GM19372 (cell line): ENCODE measurements around the gene HTR1B.

Source experiments
- ATAC-seq: cut with Tn5 transposase; IDR thresholded peaks from one replicate; pipeline ENCODE4 v1.9.1; 2021; ENCODE audit warnings: mild to moderate bottlenecking, low read depth, moderate library complexity; ENCODE audit not compliant: unreplicated experiment

The HTR1B gene

DNA sequence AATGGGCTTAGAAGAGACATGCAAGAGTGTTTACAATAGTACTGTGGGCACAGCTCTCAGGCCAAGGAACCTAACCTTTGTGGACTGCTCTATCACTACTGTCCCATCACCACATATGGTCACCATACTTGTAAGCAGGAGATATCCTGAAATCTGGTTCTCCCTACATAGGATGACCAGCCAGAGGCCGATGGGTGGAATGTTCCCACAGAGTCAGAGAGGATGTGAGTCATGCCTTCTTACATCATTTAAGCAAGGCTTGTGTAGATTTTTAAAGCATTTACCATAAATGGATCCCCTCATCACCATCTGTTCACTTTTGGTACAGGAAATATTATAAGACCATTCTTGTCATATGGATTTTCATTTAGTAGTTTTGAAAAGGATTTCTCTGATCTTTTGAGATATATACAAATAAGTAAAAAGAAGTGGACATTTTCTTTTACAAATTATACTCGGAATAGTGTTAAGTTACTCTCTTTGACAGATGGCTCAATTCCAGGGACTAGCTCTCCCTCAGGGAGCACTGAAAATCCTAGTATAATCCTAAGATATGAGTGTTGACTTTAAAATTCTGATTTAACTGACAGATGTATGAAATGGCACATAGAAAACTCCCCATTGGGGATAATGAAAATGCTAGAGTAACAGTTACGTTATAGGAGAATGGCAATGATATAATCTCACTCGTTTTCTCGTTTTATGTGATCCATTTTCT lies 6.6 kb downstream of the HTR1B start:
- no peak for ATAC-seq

DNA sequence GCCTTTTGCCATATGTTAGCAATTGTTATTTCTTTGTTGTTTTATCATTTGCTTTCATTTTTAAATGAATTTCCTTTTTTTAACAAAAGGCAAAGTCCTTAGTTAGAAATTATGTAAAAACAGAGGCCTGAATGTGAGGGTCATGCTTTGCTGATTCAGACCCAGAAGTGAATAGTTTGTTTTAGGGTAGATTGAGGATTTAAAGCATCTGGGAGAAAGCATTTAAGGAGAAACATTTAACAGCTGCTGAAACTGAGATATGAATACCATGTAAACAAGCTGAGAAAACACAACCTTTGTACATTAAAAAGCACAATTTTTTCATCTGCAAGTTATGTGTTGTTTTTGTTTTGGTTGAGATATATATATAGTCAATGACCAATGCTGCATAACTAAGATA lies 8.0 kb downstream of the HTR1B start:
- no peak for ATAC-seq

DNA sequence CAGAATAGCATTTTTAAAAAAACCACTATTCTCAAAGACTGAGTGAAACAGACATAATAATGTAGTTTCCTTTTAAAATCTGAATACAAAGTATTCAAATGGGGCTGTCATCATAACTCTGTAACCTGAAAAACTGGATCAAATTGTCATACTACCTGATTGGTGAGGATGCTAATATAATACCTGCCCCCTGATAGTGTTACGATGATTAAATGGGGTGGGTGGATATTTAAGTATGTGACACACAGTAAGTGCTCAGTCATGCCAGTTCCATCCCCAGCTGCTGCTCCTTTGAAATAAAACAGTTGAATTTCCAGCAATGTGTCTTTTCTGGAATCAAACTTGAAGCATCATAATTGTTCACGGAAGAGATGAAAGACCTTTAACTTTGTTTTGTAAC lies 8.9 kb downstream of the HTR1B start:
- ATAC-seq: no peak

DNA sequence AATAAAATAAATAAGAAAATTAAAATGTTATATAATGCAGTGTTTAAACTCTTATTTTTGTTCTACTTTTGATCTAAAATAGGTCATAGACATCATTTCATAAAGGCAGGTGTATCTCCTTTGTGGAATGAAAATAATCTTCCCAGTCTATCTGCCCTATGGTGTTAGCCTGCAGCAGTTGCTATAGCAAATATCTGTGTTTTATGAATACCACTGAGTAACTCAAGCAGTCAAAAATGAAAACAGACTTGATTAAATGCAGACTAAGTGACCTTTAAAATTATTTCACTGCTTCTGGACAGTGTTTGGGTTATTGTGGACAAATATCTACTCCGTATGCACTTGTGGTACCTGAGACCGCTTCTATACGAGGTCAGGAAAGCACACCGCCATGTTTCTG lies 11.8 kb downstream of the HTR1B start:
- ATAC-seq: no peak

DNA sequence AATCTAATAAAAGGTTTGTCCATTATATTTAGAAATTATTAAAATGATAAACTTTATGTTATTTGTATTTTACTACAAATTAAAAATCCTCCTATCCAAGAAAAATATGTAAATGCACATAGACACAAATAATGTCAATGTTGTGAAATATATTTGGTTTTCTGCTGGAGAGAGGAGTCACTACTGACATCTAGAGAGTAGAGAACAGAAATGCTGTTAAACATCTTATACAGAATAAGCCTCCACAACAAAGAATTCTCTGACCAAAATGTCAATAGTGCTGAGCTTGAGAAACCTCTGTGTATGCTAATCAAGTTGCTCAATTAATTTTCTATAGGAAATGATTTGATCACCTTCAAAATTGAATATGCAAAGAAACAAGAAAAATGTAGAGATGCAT lies 12.4 kb downstream of the HTR1B start:
- no peak for ATAC-seq

DNA sequence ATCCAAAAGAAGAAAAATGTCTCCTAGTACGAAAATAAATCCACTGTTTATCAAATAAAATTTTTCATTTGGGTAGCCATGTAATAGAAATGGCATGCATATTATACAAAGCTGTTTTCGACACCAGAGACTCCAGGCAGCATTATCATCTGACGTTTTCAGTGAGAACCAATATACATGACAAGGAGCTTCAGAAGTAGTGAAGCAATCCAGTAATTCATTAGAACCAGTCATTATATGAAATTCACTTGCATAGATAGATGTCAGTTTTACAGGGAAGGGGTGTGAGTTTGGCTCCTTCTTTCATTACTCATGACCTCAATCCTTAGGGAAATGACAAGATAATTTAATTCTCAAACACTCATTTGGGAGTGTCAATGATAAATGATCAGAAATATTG lies 14.7 kb downstream of the HTR1B start:
- ATAC-seq: no peak

DNA sequence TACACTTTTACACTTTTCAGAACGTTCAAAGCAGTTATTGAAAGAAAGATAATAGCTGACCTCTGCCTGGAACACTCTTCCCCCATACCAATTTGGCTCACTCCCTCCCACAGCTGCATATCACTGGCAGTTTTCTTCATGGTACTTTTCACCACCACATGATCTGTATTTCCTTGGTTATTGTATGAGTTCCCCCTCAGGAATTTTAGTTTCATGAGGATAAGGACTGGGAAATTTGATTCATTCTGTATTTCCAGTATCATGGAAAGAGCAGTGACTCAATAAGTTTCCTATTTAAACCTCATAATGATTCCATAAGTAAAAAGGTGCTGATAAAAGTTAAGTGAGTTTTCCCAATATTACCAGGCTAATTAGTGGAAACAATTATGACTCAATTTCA lies 16.0 kb downstream of the HTR1B start:
- ATAC-seq: no peak

DNA sequence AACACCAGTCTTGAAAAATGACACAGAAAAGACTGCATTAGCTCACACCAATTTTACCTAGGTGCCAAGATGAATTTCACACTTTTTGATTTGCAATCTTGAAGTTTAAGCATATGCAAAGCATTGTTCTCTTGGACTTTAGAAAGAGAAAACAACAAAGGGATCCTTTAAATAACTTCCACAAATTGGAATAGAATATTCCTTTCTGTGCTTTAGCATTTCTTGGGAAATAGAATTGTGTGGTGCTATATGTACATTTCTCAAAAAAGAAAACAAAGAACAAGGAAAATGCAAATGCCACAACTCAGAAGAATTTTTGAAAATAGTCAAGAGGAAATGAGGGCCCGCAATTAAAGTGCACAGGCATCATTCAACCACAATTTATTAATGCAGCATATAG lies 17.0 kb downstream of the HTR1B start:
- no peak for ATAC-seq

DNA sequence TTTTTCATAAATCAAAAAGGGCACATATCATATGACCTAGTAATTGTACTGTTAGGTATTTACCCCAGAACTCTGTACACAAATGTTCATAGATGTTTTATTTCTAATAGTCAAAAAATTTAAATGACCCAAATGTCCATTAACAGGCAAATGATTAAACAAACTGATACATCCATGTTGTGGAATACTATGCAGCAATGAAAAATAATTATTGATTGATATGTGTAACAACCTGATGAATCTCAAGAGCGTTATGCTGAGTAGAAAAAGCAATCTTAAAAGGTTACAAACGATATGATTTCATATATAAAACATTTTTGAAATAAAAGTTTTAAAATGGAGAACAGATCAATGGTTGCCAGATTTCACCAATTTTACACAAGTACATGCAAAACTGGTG lies 18.1 kb downstream of the HTR1B start:
- no peak for ATAC-seq

DNA sequence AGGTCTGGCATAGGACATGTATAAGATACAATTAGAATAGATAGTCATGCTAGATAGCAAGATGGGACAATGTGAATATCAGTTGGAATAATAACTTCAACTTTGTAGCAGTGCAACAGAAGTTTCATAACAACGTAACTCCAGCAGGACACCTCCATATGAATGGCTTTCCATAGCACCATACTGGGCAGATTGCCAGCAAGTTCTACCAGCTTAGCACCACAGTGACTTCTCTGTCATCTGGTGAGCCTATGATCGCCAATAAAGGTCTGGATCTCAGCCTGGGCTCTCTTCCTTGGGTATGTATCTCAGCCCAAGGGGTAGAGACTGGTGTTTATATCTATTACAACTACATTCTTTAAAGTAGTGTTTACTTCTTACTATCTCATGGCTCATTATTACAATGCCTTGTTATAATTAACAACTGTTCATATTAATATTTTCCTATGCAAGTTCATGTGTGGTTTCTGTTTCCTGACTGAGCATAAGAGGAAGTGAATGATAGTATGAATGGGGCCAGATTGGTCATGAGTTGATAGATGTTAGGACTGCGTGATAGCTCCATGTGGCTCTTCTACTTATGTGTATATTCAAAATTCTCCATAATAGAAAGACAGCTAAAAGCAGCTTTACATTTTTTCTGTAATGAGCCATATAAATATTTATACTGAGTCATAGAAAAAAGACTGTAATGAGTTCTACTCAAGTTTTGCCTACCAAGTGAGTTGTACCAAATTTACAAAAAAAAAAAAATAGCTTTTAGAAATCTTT lies 22.9 kb downstream of the HTR1B start:
- no peak for ATAC-seq

DNA sequence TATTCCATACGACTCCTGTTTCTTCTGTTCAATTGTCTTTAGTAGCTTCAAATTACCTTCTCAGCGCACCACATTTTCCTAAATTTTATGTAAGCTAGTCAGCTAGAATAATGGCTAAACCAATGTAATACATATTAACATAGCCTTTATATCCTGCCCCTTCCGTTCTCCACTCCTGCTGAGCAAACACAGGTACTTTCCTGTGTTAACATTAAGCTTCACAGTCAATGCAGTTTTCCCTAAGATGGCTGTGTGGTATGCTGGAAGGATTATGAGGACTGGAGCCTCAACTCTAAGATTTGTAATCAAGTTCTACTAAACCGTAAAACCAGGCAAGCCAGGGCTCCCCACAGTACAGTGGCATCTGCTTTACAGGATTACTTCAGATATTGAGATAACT lies 29.4 kb downstream of the HTR1B start:
- ATAC-seq: no peak

DNA sequence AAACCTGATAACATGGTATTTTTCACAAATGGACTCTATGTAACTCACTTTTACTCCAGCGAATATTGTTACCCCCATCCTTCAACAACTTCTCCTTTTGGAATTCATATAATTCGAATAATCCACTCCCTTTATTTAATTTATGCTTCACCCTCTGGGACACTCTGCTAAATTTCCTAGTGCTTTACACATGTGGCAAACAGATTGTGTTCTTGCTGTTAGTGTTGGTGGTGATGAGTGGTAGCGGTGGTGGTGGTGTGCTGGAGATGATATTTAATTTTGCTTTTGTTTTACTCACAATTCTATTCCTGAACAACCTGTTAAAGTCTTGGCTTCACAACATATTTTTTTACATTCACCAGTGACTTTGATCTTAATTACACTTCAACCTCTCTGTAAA lies 32.8 kb downstream of the HTR1B start:
- ATAC-seq: no peak

DNA sequence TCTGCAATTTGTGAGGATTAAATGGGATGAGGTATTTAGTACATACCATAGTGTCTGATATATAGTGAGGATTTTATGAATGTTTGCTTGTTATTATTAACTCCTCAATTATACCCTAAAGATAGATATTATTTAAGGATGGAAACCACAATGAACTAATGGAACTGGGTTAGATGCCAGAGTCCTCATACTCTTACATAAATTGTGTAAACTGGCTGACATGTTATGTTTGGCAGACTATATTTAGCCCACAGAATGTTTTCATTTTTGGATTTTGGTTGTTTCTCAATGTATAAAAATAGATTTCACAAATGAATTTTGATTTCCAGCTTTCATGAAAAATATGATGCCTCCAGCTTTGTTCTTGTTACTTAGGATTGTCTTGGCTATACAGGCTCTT lies 37.6 kb downstream of the HTR1B start:
- ATAC-seq: no peak

DNA sequence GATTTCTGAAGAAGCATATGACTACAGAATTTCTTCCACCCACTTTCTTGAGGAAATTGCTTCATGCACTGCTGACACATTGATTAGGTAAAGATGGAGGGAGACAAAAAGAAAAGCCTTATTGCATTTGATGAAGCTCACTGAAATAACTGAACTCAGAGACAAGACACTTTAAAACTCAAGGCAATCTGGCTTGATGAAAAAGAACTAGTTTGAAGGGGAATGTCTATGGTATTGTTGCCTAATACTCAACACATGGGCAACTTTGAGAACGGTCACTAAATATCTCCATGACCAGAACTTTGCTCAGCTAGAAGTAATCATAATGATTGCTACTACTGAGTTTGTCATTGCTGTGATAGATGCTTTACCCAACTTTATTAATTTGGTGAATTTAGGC lies 38.1 kb downstream of the HTR1B start:
- ATAC-seq: no peak

DNA sequence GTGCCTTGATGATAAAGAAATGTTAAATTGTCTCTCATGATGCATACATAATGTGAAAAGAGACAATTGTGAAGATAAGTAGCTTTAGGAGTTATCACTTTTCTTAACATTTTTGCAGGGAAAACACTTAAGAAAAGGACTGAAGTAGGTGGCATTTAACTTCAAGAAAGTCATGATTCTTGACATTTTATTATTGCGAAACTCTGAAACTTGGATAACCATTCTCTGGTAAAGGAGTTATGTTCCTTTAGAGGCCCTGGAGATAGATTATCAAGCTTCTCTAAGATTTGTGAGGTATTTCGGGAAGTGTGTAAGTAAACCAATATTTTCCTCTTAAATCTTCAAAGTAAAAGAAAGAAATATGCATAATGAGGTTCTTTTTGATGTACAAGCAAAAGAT lies 38.5 kb downstream of the HTR1B start:
- no peak for ATAC-seq

DNA sequence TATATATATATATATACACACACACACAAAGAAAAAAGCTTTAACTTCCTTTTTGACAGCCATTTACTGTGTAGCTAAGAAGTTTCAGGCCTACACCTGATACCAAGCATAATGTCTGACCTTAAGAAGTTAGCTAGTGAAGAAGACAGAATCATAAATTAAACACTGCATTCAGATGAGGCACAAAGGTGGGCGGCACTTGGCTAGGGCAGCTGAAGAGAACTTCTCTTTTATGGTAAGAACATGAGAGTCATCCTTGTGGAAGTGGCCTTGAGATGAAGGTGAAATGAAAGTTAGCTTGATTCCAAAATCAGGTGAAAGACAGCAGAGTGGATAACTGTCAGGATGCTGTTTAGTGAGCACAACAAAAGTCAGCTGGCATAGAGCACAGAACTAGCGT lies 46.5 kb downstream of the HTR1B start:
- ATAC-seq: no peak

DNA sequence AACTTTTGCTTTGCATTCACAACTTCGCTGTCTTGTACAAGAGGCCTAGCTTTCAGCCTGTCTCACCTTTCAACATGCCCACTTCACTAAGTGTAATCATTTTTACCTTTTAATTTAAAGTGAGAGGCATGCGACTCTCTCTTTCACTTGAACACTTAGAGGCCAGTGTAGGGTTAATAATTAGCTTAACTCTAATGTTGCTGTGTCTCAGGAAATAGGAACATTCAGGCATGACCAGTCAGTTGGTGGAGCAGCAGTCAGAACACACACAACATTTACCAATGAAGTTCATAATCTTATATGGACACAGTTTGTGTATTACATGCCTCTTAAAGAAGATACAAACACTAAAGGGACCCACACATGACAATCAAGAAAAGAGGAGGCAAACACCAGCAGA lies 47.6 kb downstream of the HTR1B start:
- ATAC-seq: no peak
